ENCODE data around the gene PSMB1. TPM values are rescaled to one million over a fixed set of nuclear protein-coding genes. Genes with fewer than 3 reads are reported as not detected.

PSMB1 gene
- total RNA-seq = 189 and 194 TPM in 2 replicates

DNA sequence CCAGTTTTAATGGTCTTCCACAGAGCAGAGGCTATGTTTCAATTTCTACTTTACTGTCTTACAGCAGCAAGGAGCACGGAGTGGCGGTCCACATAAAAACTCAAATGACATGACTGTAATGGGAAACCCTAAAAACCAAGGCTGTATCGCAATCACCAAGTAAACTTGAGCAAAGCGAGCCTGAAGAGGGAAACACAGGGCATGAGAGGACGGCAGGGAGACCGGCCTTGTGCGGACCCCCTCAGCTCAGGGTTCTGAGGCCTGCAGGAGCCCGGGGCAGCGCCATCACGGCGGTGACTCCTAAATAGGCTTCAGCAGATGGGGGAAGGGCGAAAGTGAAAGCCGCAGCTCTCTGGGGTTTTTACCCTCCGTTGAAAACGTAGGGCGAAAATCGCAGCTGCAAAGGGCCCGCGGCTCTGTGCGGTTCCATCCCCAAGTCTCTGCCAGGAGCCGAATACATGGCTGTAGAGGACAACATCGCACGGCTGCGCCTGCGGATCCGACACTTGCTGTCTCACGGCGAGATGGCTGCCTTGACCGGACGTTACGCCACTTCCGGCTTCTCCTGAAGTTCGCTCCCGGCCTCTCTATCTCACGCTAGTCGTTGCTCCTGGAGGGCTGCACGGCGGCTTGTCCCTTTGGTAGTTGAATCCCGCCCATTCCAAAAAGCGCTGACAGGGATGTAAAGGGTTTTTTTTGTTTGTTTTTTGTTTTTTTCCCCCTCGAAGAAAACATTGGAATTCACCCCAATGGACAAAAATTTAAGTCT, at the start of gene PSMB1:
TSS of gene PSMB1 (minus strand) at position 543 of the 769 bp plus-strand sequence. CDS start at position 478, 65 bp downstream.
- intact Hi-C loops (cut with micrococcal nuclease) = loop anchor here (1.0 to 5.0 kb wide), 2 partner anchors 763 to 1341 kb away; no protein-coding TSS in a partner anchor

DNA sequence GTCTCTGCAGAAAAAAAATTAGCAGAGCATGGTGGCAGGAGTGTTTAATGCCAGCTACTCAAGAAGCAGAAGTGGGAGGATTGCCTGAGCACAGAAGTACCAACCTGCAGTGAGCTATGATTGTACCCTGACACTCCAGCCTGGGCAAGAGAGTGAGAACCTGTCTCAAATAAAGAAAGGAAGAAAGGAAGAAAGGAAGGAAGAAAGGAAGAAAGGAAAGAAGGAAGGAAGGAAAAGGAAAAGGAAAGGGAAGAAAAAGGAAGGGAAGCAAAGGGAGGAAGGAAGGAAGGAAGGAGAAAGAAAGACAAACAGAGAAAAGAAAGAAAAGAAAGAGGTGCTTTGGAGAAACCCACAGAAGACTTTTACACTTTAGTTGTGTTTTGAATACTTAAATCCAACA, 44.2 kb upstream of the PSMB1 start:
- intact Hi-C loops (cut with micrococcal nuclease) = no loop called here

DNA sequence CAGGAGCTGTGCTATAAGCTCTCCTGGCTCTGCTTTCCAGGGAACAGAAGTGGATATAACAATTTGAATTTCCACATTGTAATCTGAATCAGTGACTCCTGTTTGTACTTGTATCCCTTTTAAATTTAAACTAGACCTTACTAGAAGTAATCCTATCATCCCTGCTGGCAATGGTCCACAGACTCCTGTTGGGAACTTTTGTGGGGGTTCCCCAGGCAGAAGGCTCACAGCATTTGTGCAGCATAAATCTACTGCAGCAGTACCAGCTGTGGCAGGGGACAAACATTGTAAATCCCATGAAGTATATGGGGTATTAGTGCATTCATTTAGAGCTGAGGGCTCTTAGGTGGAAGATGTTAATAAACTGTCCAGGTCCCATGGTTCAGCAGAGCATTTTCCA, 43.3 kb upstream of the PSMB1 start:
- intact Hi-C loops (cut with micrococcal nuclease) = no loop called here

DNA sequence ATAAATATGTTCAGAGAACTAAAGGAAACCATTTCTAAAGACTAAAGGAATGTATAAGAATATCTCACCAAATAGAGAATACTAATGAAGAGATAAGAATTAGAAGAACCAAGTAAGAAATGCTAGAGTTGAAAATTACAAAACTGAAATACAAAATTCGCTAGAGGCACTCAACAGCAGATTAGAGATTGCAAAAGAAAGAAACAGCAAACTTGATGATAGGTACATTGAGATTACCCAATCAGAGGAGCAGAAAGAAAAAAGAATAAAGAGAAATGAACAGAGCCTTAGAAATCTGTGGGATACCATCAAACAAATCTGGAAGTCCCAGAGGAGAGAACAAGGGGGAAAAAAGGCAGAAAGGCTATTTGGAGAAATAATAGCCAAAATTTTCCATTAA, 37.6 kb upstream of the PSMB1 start:
- intact Hi-C loops (cut with micrococcal nuclease) = no loop called here

DNA sequence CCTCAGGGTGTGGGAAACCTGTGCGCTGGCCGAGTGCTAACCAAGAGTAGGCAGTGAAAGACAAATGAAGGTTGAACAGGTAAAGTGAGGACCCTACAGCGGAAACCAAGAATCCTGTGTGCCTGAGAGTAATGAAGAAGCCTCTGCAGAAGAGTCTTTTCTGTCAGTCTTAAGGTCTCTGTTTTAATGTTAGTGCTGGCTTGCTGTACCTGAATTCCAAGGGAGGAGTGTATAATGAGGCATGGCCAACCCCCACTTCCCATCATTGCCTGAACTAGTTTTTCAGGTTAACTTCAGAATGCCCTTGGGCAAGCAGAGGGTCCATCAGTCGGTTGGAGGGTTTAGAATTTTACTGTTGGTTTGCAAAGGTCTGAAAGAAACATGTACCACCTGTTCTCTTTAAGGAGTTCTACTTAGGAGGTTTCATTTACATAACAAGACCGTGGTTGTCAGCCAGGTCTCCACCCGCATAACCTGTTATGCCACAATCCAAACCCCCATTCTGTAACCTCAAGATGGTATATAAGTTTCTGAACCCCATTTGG, 31.9 kb upstream of the PSMB1 start:
- intact Hi-C loops (cut with micrococcal nuclease) = loop anchor here (1.0 kb wide), 6 partner anchors 31 to 883 kb away; partner anchors contain the start of genes C6orf120, DYNLT2, ERMARD and FAM120B

DNA sequence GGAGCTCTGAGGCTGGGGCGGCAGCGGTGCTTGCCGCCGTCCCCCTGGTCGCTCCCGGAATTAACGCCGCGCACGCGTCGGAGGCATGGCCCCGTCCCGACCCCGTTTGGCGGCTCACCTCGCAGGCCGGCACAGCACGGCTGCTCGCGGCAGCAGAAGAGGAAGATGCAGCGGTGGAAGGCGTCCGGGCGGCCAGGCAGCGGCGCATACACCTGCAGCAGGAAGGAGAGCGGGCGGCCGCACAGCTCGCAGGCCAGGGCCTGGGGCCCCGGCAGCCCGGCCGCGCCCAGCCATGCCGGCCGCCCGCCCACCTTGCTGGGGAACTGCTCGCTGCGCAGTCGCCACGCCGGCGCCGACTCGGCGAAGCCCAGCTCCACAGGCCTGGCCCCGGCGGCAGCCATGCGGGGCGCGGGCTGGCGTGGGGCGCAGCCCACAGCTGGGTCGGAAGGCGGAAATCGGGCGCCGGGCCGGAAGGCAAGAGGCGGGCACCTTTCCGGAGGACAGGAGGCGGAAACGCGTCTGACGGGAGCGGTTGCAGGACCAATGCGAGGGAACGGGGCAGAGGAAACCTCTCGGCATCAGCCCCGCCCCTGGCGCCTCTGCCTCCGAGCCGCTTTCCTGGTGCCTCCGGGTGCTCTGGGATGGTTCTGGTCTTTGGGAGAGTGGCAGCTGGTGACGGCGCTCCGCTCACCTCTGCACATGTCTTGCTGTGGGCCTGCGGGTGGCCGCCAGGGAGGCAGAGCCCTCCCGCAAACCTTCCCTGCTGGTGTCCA, 31.3 kb upstream of the PSMB1 start, which contains the start of gene PDCD2:
TSS of gene PDCD2 (minus strand) at position 457 of the 773 bp plus-strand sequence. CDS start at position 401, 56 bp downstream.
- intact Hi-C loops (cut with micrococcal nuclease) = loop anchor here (1.0 kb wide), 6 partner anchors 30 to 882 kb away; partner anchors contain the start of genes C6orf120, DYNLT2, ERMARD and FAM120B

DNA sequence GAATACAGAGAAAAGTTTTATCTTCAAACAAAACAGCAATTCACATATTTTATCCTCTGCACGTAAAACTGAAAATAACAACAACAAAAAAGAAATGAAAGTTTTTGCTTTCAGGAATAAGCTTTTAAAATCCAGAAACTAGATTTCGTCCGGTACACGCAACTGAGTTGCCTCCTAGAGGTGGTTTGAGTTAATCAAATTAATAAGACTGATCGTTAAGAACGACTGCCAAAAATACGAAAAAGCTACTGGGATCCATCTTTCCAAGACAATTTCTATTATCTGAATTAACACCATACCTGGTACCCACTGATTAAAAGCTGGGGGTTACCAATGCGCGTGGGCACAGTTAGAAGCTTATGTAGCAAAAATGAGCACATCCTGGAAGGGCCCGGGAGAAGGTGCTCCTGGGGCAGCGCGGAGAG, 30.7 kb upstream of the PSMB1 start:
- intact Hi-C loops (cut with micrococcal nuclease) = loop anchor here (1.0 to 2.0 kb wide), 7 partner anchors 29 to 1371 kb away; partner anchors contain the start of genes C6orf120, DYNLT2, ERMARD and FAM120B

DNA sequence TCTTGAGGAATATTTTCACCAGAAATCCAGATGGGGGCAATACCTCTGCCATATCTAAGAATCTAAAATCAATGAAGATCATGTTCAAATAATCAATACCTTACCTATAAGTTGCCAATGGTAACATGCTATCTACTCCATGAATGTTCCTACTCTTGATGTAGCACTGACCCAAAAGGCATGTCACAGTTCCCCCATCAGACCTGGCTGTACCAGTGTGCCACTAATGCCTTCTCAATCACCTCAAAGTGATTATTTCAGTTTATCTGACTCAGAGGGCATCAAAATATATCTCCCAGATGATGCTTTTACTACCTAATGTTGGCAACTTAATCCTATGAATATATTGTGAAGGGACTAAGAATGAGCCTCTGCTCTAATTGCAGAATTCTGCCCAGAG, 25.8 kb upstream of the PSMB1 start:
- intact Hi-C loops (cut with micrococcal nuclease) = no loop called here

DNA sequence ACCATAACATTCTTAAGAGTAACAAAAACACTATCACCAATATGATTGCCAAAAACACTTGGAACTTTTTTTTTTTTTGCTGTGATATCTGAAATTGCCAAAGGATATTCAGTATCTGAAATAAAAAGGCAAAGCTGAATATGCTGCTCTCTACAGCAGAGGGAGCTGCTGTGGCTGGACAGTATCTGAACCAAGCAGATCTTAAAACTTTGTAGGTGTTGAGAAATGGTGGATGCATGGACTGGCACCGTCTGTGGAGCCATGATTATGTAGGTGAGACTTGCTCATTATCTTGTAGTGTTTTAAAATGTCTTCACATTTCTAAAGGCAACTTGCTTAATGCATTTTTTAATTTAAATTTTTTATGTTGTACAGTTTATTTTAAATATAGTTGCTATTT, 22.1 kb upstream of the PSMB1 start:
- intact Hi-C loops (cut with micrococcal nuclease) = no loop called here

DNA sequence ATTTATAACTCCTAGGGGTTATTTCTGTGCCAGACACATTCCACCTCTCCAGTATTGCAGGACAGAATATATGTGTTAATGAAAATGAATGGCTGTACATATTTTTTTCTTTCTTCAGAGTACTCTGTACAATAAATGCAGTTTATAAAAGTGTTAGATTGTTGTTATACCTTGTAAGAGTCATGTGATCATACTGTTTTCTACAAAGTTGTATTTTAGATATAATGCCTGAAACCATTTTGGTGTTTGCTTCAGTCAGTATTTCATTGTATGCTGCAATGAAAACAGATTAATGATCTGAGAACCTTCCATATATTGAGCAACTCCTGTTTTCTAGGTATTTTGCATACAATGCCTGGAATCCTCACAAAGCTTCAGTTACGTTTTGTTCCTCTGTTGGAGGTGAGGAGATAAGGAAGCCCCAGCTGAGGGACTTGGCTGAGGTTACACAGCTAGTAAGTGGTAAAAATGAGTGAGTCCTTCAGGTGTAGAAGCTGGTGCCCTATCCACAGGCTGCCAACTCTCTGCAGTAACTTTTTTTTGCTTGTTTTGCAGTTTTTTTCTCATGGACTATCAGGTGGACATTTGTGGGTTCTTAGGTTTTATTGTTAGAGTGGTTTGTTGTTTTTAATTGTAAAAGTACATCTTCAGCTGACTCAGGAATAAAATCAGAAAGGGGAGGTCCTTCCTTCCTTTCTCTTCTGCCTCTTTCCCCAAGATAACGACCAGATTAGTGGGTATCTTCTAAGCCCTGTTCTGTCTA, 19.8 kb upstream of the PSMB1 start:
- intact Hi-C loops (cut with micrococcal nuclease) = no loop called here

DNA sequence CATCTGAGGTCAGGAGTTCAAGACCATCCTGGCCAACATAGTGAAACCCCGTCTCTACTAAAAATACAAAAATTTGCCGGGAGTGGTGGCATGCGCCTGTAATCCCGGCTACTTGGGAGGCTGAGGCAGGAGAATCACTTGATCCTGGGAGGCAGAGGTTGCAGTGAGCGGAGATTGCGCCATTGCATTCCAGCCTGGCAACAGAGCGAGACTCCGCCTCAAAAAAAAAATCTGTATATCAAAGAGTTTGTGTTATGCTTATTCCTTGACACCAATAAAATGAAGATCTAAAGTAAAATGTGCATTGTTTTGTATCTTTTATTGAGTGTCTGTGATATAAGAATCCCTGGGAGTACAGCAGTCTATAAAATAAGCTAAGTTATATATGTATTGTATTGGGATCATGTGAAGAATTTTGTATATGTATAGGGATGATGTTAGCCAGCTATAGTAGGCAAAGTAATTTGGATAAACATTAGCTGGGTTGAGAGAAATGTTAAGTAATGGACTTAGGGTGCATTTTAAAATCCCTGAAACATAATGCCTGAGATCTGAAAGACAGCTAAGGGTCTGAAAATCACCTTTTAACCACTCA, 11.9 kb upstream of the PSMB1 start:
- intact Hi-C loops (cut with micrococcal nuclease) = no loop called here

DNA sequence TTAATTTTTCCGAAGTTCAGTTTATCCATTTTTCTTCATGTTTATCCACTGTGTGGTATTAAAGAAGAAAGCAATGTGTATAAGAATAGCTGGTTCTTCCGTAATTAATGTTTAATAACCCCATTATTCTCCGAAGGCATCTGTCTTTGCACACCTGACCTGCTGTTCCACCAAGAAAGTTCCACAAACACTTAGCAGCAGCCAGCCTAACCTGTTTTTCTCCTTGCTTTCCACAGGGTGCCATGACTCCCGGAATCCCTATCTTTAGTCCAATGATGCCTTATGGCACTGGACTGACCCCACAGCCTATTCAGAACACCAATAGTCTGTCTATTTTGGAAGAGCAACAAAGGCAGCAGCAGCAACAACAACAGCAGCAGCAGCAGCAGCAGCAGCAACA, 8.4 kb upstream of the PSMB1 start:
- intact Hi-C loops (cut with micrococcal nuclease) = no loop called here

DNA sequence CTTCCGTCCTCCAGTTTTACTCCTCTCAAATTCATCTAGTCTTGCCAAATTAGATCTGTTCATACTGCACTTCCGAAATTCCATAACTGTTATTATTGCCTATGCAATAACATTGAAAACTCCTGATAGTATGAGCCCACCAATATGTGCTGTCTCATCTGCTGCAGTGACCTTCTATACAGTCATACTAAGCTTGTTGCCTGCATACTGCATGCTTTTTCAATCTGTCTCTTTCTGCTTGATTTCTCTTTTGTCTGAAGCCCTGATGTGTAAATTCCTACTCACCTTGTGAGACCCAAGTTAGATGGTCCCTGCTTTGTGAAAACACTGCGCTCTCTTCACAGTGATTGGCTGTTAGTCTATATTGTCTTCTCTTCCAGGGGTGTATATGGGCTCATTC, 2.2 kb upstream of the PSMB1 start:
- intact Hi-C loops (cut with micrococcal nuclease) = no loop called here

DNA sequence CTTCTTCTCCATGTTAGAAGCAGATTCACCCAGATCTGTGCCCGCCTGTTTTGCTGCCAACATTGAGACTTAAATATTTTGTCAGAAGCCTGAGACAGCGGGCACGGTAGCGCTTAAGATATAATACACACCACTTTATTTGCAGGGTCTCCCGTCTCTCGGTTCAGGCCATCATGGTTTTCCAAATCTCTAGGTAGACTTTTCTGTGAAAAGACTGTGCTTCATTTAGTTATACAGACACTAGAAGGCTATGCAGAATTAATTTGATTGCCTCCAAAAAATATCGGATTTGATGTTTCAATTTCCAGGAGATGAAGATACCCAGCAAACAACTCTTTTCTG, 1.7 kb upstream of the PSMB1 start:
- intact Hi-C loops (cut with micrococcal nuclease) = loop anchor here (1.0 to 5.0 kb wide), 7 partner anchors 30 to 1342 kb away; partner anchors contain the start of genes C6orf120, DYNLT2, ERMARD and FAM120B

DNA sequence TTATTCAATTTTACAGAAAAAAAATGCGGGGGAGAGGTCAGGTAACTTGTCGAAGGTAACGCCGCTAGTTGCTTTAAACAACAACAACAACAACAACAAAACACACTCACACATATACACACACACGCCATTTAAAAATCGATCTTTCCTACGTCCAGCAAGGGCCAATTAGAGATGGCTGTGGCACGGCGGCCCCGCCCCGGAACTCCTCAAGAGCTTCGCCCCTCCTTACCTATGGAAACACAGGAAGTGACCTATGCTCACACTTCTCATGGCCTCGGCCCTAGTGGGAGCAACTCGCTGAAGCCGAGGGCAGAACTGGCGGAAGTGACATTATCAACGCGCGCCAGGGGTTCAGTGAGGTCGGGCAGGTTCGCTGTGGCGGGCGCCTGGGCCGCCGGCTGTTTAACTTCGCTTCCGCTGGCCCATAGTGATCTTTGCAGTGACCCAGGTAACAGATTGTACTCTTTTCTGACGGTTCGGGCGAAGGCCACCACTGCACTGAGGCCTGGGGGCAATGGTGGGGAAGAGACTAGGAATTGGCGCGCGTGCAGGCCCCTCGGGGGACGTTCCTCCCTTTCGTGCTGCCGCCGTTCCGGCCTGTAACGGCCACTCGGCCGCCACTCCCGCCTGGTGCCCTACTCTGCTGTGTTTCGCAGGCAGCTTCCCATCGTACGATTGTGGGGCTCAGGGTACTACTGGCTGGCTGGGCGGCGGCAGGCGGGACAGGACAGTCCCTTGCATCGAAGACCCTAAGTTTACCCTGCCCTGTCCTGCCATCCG, 1.1 kb upstream of the PSMB1 start, which contains the start of gene TBP:
TSS of gene TBP (plus strand) at position 357 of the 783 bp plus-strand sequence. CDS start 2,661 bp downstream, outside the sequence.
- intact Hi-C loops (cut with micrococcal nuclease) = loop anchor here (1.0 to 5.0 kb wide), 7 partner anchors 30 to 1342 kb away; partner anchors contain the start of genes C6orf120, DYNLT2, ERMARD and FAM120B

DNA sequence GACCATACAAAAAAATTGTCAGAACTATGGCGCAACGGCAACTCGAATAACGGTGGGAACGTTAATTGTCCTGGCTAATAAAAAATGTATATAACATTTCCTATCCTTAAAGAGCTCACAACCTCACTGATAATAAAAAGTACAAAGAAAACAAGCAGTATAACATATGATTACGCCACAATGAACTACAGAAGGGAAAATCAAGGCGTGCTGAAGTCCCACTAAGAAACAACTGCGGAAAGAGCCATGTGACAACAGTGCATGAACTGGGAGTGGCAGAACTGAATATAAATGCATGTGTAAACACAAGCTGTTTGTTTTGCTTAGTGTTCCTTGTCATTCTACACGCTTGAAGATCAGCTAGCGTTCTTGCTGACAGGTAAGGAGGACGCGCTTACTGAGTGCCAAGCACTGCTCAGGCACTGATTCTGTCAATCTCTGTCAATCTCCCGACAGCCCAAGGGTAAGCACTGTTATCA, 466 bp upstream of the PSMB1 start:
- intact Hi-C loops (cut with micrococcal nuclease) = loop anchor here (1.0 to 5.0 kb wide), 8 partner anchors 31 to 1341 kb away; partner anchors contain the start of genes C6orf120, DYNLT2, ERMARD and FAM120B

DNA sequence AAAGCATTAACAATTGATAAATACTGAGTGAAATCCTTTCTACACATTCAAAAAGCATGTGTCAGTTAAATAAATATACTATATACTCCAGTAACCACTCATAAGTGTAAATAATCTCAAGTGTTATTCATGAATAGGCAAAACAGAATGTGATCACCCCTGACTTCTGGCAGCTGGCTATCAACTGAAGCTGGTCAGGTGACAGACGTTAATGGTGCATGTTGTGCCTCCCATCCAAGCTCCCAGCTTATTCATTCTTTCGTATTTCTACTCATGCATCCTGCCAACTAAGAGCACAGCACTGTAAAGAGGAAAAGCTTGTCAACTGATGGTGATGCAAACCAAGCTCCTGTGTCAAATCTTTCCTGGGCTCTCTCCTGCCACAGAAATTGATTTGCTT, 7.7 kb downstream of the PSMB1 start:
- intact Hi-C loops (cut with micrococcal nuclease) = no loop called here

DNA sequence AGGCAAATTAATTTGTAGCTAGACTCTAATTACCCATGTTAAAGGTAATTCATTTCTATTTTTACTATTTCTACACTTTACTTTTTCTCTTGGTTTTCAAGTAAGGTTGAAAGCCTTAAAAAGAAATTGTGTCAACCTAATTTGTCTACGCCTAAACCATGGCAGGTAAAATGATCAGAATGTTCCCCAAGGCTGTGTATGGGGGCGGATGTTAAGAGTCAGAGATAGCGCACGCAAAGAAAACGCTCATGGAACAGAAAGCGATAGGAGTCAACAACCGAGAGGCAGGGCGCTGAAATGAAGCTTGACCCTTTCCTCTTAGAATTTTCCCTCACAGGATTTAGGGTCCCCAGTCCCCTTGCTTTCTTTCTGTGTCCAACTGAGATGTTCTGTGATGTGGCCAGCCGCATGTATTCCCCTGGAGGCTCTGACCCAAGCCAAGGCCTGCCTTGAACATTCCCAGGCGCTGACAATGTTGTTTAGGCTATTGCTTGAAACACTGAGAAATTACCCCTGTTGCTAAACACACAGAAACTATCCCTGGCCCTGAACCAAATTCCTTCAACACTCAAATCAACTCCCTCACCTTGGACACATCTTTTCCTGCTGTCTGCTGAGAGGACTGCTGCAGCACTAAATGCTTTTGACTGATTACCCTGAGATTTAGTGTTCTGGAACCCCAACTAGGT, 10.9 kb downstream of the PSMB1 start:
- intact Hi-C loops (cut with micrococcal nuclease) = no loop called here

DNA sequence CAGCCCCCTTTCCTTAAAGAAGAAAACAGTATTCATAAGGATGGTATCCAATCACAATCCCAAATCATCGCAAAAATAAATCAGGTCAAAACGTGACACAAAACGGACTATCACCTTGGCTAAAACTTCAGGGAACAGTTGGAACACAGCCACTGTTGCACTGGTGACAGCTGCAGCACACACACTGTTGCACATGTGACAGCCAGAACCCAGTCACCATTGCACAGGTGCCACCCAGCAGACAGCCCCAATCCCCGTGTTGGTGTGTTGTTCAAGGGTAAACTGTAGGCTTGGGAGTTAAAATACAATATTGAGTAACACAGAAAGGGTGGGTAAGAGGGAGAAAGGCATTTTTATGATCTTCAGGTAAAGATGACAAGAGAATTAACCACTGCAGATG, 15.8 kb downstream of the PSMB1 start:
- intact Hi-C loops (cut with micrococcal nuclease) = no loop called here
